GM19372 (cell line): Measurements from ENCODE around the gene RBPJ.

Experiments used
- ATAC-seq: cut with Tn5 transposase; IDR thresholded peaks from one replicate; pipeline ENCODE4 v1.9.1; 2021; ENCODE audit warnings: mild to moderate bottlenecking, low read depth, moderate library complexity; ENCODE audit not compliant: unreplicated experiment

RBPJ gene

DNA sequence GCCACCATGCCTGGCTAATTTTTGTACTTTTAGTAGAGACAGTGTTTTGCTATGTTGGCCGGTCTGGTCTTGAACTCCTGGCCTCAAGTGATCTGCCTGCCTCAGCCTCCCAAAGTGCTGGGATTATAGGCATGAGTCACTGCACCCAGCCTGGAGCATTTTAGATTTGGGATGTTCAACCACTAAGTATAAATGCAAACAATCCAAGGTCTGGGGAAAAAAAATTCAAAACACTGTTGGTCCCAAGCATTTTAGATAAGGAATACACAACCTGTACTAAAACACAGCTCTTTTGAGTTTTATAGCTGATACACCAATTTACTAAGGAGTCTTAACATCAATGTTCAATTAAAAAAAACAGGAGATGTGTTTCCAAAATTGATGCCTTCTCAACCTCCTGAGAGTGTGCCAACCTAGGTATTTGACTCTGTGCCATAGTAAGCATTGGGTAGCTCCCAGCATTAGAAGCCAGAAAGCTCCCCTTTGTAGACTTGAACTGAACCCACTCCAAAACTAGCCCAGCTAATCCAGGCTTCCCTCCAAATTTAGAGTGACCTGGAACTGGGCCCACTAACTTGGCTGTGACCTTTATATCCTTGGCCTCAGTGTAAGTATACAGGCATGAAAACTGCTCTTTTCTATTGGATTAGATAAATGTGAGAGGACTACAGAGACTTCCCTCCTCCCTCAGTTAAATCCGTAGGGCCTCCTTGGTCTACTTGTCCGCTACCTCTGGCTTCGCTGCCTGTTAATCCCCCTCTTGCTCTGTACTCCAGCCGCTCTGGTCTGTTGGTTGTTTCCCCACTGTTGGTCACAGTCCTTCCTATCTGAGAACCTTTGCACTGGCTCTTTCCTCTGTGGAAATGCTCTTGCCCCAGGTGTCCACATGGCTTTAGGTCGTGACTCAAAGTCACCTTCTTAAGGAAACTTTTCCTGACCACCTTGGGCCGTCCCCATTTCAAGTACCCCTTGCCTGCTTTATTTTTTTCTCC lies 91.9 kb downstream of the RBPJ start:
- ATAC-seq: no peak

GRCh38 chr4:26413582-26413981 lies 92.8 kb downstream of the RBPJ start:
- ATAC-seq: no peak

DNA sequence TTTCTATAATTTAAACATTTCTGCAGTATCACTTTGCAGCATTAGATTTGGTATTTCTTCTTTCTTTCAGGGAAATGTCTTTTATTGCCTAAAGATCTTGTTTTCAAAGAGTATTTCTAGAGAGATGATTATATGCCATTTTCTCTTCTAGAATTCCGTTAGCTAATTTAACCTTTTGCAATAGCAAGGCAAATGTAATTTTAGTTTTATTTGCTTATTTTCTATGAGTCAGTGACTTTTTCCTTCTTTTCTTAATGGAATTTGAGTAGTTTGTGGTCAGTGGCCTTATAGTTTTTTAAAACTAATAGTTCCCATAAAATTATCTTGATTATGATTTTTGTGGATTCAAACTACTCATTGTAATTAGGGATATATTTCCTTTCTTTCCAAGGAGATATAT lies 97.3 kb downstream of the RBPJ start:
- ATAC-seq: no peak

GRCh38 chr4:26418850-26419249 lies 98.0 kb downstream of the RBPJ start:
- ATAC-seq: no peak

DNA sequence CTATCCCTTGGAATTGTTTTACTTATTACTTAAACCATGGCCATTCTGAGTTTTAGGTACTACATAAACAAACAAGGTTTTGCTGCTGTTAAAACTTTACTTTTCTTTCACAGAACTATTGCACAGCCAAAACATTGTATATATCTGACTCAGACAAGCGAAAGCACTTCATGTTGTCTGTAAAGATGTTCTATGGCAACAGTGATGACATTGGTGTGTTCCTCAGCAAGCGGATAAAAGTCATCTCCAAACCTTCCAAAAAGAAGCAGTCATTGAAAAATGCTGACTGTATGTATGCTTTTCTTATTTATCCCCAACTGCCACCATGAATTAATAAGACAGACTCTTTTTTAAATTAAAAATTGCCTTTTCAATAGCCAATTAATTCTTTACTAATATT lies 99.6 kb downstream of the RBPJ start:
- ATAC-seq: no peak

- no peak for ATAC-seq
Measured at GRCh38 chr4:26420913-26421312, 100.1 kb downstream of the RBPJ start.

- ATAC-seq: no peak
Measured at GRCh38 chr4:26424153-26424552, 103.3 kb downstream of the RBPJ start.

GRCh38 chr4:26424838-26425237 lies 104.0 kb downstream of the RBPJ start:
- no peak for ATAC-seq

DNA sequence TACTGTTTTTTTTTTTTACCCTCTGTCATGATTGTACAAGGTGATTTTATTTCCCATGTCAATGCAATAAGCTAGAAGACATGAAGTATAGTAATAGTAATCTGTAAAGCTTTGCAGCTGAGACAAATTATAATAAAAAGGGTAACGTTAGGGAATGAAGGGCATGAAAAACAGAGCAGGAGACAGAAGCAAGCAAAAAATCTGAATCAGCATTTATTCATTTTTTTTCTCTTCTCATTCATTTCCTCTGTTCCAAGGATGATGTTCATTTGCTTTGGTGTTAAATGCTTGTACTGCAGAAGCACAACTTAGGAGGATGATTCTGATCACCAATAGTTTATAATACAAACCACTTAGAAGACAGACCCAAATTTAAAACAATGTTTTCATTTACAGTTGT lies 105.1 kb downstream of the RBPJ start:
- ATAC-seq: no peak

- no peak for ATAC-seq
Measured at GRCh38 chr4:26426892-26427291, 106.1 kb downstream of the RBPJ start.

DNA sequence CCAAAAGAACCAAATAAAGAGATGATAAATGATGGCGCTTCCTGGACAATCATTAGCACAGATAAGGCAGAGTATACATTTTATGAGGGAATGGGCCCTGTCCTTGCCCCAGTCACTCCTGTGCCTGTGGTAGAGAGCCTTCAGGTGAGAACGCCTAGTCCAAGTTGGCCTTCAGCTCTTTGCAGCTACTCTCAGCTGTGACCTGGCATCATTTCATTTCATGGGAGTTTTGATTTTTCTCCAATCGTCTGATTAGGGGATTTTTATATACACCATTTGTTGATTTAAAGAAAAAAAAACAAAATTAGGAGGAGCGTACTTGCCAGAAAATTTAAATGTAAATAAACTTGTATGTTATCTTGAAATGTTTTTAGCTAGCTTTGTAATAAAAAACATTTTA lies 109.1 kb downstream of the RBPJ start:
- no peak for ATAC-seq

GRCh38 chr4:26431461-26432180 lies 110.8 kb downstream of the RBPJ start:
- ATAC-seq: no peak

DNA sequence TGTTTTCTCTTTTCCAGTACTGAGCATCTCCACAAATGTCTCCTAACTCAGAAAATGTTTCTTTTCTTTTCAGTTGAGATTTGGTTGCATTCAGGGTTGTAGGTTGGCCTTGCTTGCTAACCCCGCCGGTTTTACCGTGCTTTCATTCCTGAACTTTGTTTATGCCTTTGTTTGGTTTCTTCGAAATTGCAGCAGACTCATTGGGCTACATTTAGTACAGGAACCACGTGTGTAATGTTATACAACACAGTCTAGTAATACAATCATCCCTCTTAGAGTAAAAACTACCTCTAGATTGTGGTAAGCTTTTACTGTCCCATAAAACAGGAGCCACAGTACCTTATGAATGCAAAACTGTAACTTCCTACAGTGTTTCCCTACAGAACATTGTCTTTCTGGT lies 111.6 kb downstream of the RBPJ start:
- no peak for ATAC-seq

DNA sequence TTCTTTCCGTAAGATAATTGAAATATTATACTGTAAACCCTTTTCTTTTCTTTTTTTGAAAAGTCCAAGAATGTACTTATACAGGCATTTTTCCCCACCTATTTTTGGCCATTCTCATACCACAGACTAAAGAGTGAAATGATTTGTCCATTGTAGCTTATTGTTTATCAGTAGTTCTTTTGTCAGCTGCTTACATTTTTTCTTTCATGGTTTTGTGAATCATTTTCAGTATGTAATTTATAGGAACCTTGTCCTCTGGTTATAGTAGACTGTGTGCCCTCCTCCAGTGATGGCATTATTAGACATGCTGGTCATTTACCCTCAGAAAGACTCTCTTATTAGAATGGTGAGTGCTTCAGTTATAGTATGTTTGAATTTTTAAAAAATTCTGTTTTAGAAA lies 112.7 kb downstream of the RBPJ start:
- ATAC-seq: no peak

DNA sequence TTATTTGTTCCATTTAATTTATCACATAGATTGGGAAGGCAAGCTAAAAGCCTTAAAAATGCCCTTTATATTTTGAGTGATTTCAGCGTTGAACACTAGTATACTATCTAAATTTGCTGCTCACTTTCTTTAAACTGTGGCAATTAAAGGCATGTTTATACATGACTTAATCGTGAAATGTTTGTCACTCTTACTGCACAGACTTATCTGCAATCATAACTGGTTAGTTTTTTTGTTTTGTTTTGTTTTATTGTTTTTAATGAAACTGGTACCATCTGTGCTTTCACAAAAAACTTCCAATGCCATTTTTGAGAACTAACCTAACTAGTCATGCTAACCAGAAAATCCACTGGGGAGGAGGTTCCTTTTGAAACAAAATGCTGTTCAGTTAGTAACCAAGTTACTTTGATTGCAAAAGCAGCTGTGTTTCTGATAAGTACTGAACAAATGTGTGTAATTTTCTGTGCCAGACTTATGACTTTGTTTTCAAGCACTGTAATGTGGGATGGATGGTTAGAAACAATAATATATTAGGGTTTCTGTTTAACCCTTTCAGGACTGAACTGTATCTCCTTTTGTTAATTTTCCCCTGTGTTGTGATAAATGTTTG lies 113.3 kb downstream of the RBPJ start:
- ATAC-seq: no peak

- no peak for ATAC-seq
Measured at GRCh38 chr4:26441102-26441501, 120.3 kb downstream of the RBPJ start.

DNA sequence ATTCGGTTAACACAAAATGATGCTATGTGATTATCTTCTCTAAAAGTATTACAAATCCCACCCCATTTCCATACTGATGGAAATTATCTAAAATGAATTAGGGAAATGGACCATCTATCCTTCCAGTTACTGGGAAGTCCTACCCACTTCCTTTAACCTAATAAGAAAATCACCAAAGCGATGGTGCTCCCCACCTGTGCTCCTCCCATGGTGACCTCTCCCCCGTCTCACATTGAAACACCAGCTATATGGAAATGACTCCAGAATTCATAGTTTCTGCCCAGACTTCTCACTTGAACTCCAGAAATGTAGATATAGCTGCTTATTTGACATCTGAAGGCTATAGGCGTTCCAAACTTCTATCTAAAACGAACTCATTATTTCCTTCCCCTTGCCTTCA lies 121.0 kb downstream of the RBPJ start:
- ATAC-seq: no peak

DNA sequence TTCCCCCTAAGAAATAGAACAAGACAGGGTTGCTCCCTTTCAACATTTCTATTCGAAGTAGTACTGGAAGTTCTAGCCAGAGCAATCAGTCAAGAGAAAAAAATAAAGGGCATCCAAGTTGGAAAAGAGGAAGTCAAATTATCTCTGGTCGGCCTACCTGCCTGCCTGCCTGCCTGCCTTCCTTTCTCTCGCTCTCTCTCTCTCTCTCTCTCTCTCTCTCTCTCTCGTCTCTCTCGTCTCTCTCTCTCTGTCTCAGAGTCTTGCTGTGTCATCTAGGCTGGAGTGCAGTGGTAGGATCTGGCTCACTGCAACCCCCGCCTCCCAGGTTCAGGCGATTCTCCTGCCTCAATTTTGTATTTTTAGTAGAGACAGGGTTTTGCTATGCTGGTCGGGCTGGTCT lies 126.6 kb downstream of the RBPJ start:
- ATAC-seq: no peak

- no peak for ATAC-seq
Measured at GRCh38 chr4:26450418-26450817, 129.6 kb downstream of the RBPJ start.

GRCh38 chr4:26451597-26451996 lies 130.8 kb downstream of the RBPJ start:
- ATAC-seq: no peak
